Measurements from ENCODE around the gene HOXB7.

HOXB7 gene

GRCh38 chr17:48636177-48637018, 25.6 kb upstream of the HOXB7 start:
- DNase-seq (ENCODE audit: low spot score): peak; percentile 99

- DNase-seq (ENCODE audit: low spot score): peak; percentile 44
These were observed 23.8 kb upstream of the HOXB7 start for GRCh38 chr17:48634493-48635208.

GRCh38 chr17:48633266-48633677, 22.5 kb upstream of the HOXB7 start:
- no peak for DNase-seq (ENCODE audit: low spot score)

GRCh38 chr17:48632579-48633265, 21.9 kb upstream of the HOXB7 start:
- DNase-seq (ENCODE audit: low spot score): no peak

GRCh38 chr17:48631693-48632578, 21.1 kb upstream of the HOXB7 start:
- no peak for DNase-seq (ENCODE audit: low spot score)

- DNase-seq (ENCODE audit: low spot score): no peak
These were observed 20.3 kb upstream of the HOXB7 start for GRCh38 chr17:48630925-48631692.

GRCh38 chr17:48630009-48630924, 19.4 kb upstream of the HOXB7 start:
- DNase-seq (ENCODE audit: low spot score): no peak

GRCh38 chr17:48629411-48629759, 18.6 kb upstream of the HOXB7 start:
- DNase-seq (ENCODE audit: low spot score): no peak

GRCh38 chr17:48628649-48629410, 18.0 kb upstream of the HOXB7 start:
- no peak for DNase-seq (ENCODE audit: low spot score)

- DNase-seq (ENCODE audit: low spot score): no peak
These were observed 17.1 kb upstream of the HOXB7 start for GRCh38 chr17:48627623-48628521.

- no peak for DNase-seq (ENCODE audit: low spot score)
These were observed 16.3 kb upstream of the HOXB7 start for GRCh38 chr17:48627118-48627597.

GRCh38 chr17:48626245-48627117, 15.7 kb upstream of the HOXB7 start, which contains the start of gene HOXB9:
Gene HOXB9, minus strand, starts transcription at chr17:48626358. Its CDS starts 89 bp downstream, at chr17:48626269.
- DNase-seq (ENCODE audit: low spot score): no peak

GRCh38 chr17:48625495-48626244, 14.9 kb upstream of the HOXB7 start:
- no peak for DNase-seq (ENCODE audit: low spot score)

- DNase-seq (ENCODE audit: low spot score): no peak
These were observed 14.0 kb upstream of the HOXB7 start for GRCh38 chr17:48624544-48625494.

GRCh38 chr17:48624118-48624517, 13.3 kb upstream of the HOXB7 start:
- DNase-seq (ENCODE audit: low spot score): no peak

Data from ecto neural progenitor cell (in vitro differentiated cells).